Endothelial cell of umbilical vein (primary cell): ENCODE results near the gene HTRA3. TPM values are rescaled to one million over a fixed set of nuclear protein-coding genes. Genes with fewer than 3 reads are reported as not detected.

Experiments used
- BruUV-seq: library from RNA; stranded (reverse); fragments of 400-500 nt; replicated peaks from 2 replicates; lab custom pipeline; 2021; lab: Mats Ljungman, UMichigan
- CTCF ChIA-PET: fragments of 300-600, 350-600 bp; sonication (Branson Sonifier 250); formaldehyde crosslinking; loops from one replicate; lab custom pipeline; 2021; ENCODE audit warnings: antibody characterized with exemption, inconsistent platforms; lab: Charles Lee
- POLR2A ChIA-PET: fragments of 300-600, 350-600 bp; sonication (Branson Sonifier 250); formaldehyde crosslinking; loops from one replicate; lab custom pipeline; 2021; ENCODE audit warnings: antibody characterized with exemption, inconsistent platforms; lab: Charles Lee
- DNase-seq: peaks from one replicate; pipeline ENCODE4 v3.0.0-alpha.2; 2011; ENCODE audit warnings: low read depth, low spot score
- FAIRE-seq: peaks from 2 replicates; lab custom pipeline; 2011; peaks lifted over from hg19 to GRCh38; lab: Jason Lieb, UNC
- H2AFZ ChIP-seq: 2 replicates; pipeline ENCODE4 v1.6.0; 2012; ENCODE audit warnings: low read depth, low read length, control low read depth, inconsistent platforms
- H3K27ac ChIP-seq: 2 replicates; pipeline ENCODE4 v1.5.1; 2011; ENCODE audit warnings: low read depth, mild to moderate bottlenecking, control low read depth, low read length, moderate library complexity; ENCODE audit not compliant: insufficient read depth
- H3K27me3 ChIP-seq, 2 experiments: 2 replicates each; pipeline versions ENCODE4 v1.6.0 to v1.6.1; 2011; ENCODE audit warnings: low read length in 2 of 2, mixed read lengths in 1 of 2; ENCODE audit not compliant: control insufficient read depth in 2 of 2, insufficient read depth in 2 of 2
- H3K36me3 ChIP-seq, 2 experiments: 2 replicates in 1 of 2; 3 replicates in 1 of 2; pipeline ENCODE4 v1.5.1; 2011; ENCODE audit warnings: low read length in 2 of 2, mild to moderate bottlenecking in 1 of 2, moderate library complexity in 1 of 2; ENCODE audit not compliant: control insufficient read depth in 2 of 2, insufficient read depth in 2 of 2; ENCODE audit errors: extremely low read depth in 1 of 2
- H3K4me1 ChIP-seq: 3 replicates; pipeline ENCODE4 v1.5.1; 2011; ENCODE audit warnings: mild to moderate bottlenecking, low read length; ENCODE audit not compliant: control insufficient read depth, insufficient read depth; ENCODE audit errors: extremely low read depth
- H3K4me2 ChIP-seq: 2 replicates; pipeline ENCODE4 v1.6.1; 2011; ENCODE audit warnings: low read length, control low read depth, mixed read lengths; ENCODE audit not compliant: insufficient read depth
- H3K4me3 ChIP-seq, 3 experiments: fragments of 200-600 bp in 1 of 3; sonication (generic), shearing (Covaris generic) in 1 of 3; replicated peaks in 1 of 3; 2 replicates each; pipeline ENCODE4 v1.5.1; 2011 to 2016; ENCODE audit warnings: control low read depth in 3 of 3, low read length in 3 of 3, mild to moderate bottlenecking in 2 of 3, inconsistent platforms in 1 of 3, low read depth in 1 of 3, moderate library complexity in 1 of 3; ENCODE audit not compliant: insufficient read depth in 1 of 3
- H3K79me2 ChIP-seq: 2 replicates; pipeline ENCODE4 v1.6.0; 2012; ENCODE audit warnings: low read length, inconsistent platforms; ENCODE audit not compliant: control insufficient read depth, insufficient read depth
- H3K9ac ChIP-seq: replicated peaks from 2 replicates; pipeline ENCODE3; 2011; ENCODE audit warnings: low read length, control low read depth; ENCODE audit not compliant: insufficient read depth; ENCODE audit errors: extremely low read depth
- H3K9me1 ChIP-seq: replicated peaks from 3 replicates; pipeline ENCODE4 v1.6.0; 2011; ENCODE audit warnings: mild to moderate bottlenecking, low read length; ENCODE audit not compliant: control insufficient read depth, insufficient read depth; ENCODE audit errors: extremely low read depth
- H3K9me3 ChIP-seq: replicated peaks from 2 replicates; pipeline ENCODE4 v1.5.1; 2012; ENCODE audit warnings: low read length, inconsistent platforms; ENCODE audit not compliant: control insufficient read depth, insufficient read depth
- H4K20me1 ChIP-seq: replicated peaks from 2 replicates; pipeline ENCODE3; 2011; ENCODE audit warnings: mild to moderate bottlenecking, low read length; ENCODE audit not compliant: control insufficient read depth, insufficient read depth; ENCODE audit errors: extremely low read depth
- CTCF ChIP-seq, 2 donors: IDR thresholded peaks; 1 replicate in 1 of 2; 2 replicates in 1 of 2; pipeline ENCODE4 v1.5.1; 2011; ENCODE audit warnings: low read length in 2 of 2, mild to moderate bottlenecking in 2 of 2, moderate library complexity in 2 of 2, control low read depth in 1 of 2, inconsistent platforms in 1 of 2, low read depth in 1 of 2; ENCODE audit not compliant: insufficient read depth in 1 of 2; ENCODE audit errors: extremely low read depth in 1 of 2
- EZH2 ChIP-seq: IDR thresholded peaks from 2 replicates; pipeline ENCODE4 v1.6.1; 2012; ENCODE audit warnings: borderline replicate concordance, low read depth, mild to moderate bottlenecking, moderate library complexity, low read length, inconsistent platforms; ENCODE audit not compliant: severe bottlenecking
- FOS ChIP-seq: IDR thresholded peaks from 2 replicates; pipeline ENCODE4 v1.6.1; 2011; ENCODE audit warnings: mild to moderate bottlenecking, low read length, moderate library complexity, borderline replicate concordance; ENCODE audit not compliant: insufficient read depth
- GATA2 ChIP-seq: IDR thresholded peaks from 2 replicates; pipeline ENCODE4 v1.7.0; 2011; ENCODE audit warnings: low read depth, mild to moderate bottlenecking, moderate library complexity, mixed read lengths, low read length; ENCODE audit not compliant: insufficient read length, insufficient read depth
- JUN ChIP-seq: IDR thresholded peaks from 2 replicates; pipeline ENCODE4 v1.6.1; 2011; ENCODE audit warnings: borderline replicate concordance, low read depth; ENCODE audit not compliant: insufficient read length, insufficient read depth
- MAX ChIP-seq: IDR thresholded peaks from 2 replicates; pipeline ENCODE4 v1.6.1; 2011; ENCODE audit not compliant: insufficient read depth, insufficient read length
- MYC ChIP-seq: IDR thresholded peaks from one replicate; pipeline ENCODE4 v1.6.1; 2011; ENCODE audit warnings: mild to moderate bottlenecking, low read depth, low read length
- POLR2A ChIP-seq: IDR thresholded peaks from 2 replicates; pipeline ENCODE4 v1.6.1; 2012; ENCODE audit warnings: low read depth, mild to moderate bottlenecking, control low read depth, low read length
- POLR2AphosphoS5 ChIP-seq: IDR thresholded peaks from 2 replicates; pipeline ENCODE4 v1.6.1; 2012; ENCODE audit warnings: low read depth, mild to moderate bottlenecking, control low read depth, low read length, moderate library complexity; ENCODE audit not compliant: insufficient read depth
- dilution Hi-C: fragments of 300-500 bp; cut with MboI; formaldehyde crosslinking; loops from one replicate; pipeline ENCODE4 v1.15.0; 2019; ENCODE audit warnings: low sequenced_read_pairs; ENCODE audit not compliant: extremely low pct_ligation_motif_present
- intact Hi-C: fragments of 100-400 bp; cut with micrococcal nuclease; formaldehyde crosslinking; loops from one replicate; pipeline ENCODE4 v1.10.0; 2022
- polyA plus RNA-seq, 4 experiments: library from polyadenylated mRNA; depleted of rRNA in 3 of 4; stranded (reverse) in 3 of 4; unstranded in 1 of 4; fragments of >200 nt; gene quantifications; 2 replicates each; pipeline versions ENCODE4 v1.2.1 to v1.2.3, GENCODE V29; 2011 to 2012; ENCODE audit warnings: missing spikeins in 1 of 4
- total RNA-seq: library from RNA; stranded (reverse); gene quantifications from 2 replicates; pipeline ENCODE4 v1.2.3, GENCODE V29; 2021

HTRA3 gene
- total and polyA plus RNA-seq, 2 donors (not counting 3 experiments of a cell fraction or from before 2014, with no cell fraction given): 9.0 to 12.0 TPM

- Histone ChIP-seq H3K27ac (no peak overlapping the region), H3K4me1 (no peaks in the 10 kb centered on the region), H3K9ac (no peak overlapping the region), H2AFZ (no peak overlapping the region), H3K9me3 (no peaks in the 10 kb centered on the region), H3K27me3 (no peaks in the 10 kb centered on the region), H3K4me3 (no peak overlapping the region), H3K79me2 (no peaks in the 10 kb centered on the region), H3K4me2 (no peak overlapping the region), H3K9me1 (no peaks in the 10 kb centered on the region), H4K20me1 (no peaks in the 10 kb centered on the region), H3K36me3 (no peaks in the 10 kb centered on the region)
- FAIRE-seq (no peak), DNase-seq (no peak)
- ChIA-PET CTCF (interaction anchor here (1.0 to 2.7 kb wide), 5 partner anchors 8 to 160 kb away, joined by 3 to 14 read pairs (median 5); no protein-coding TSS in a partner anchor), POLR2A (no interaction called here)
- dilution Hi-C loops (no loop called here), intact Hi-C loops (no loop called here)
- no peak for TF ChIP-seq JUN
- no peak for TF ChIP-seq MYC
- no peak for TF ChIP-seq CTCF (IDR thresholded peaks at IDR 0.05; ENCODE audit: extremely low read depth in 1 of 2, insufficient read depth in 1 of 2, low read depth in 1 of 2, low read length in 2 of 2)
- TF ChIP-seq GATA2: no peak
- no peak for TF ChIP-seq POLR2AphosphoS5
- TF ChIP-seq POLR2A: no peak
- TF ChIP-seq FOS: no peak
- TF ChIP-seq MAX: no peak
- no peak for TF ChIP-seq EZH2
- no TSS peak for BruUV-seq
Measured at GRCh38 chr4:8250637-8251036, 18.9 kb upstream of the HTRA3 start.
